GM21360 (cell line): ENCODE results near the gene PHLPP1.

Source experiments
- ATAC-seq: cut with Tn5 transposase; IDR thresholded peaks from one replicate; pipeline ENCODE4 v1.9.1; 2021; ENCODE audit warnings: mild to moderate bottlenecking, moderate library complexity; ENCODE audit not compliant: unreplicated experiment

PHLPP1 gene

DNA sequence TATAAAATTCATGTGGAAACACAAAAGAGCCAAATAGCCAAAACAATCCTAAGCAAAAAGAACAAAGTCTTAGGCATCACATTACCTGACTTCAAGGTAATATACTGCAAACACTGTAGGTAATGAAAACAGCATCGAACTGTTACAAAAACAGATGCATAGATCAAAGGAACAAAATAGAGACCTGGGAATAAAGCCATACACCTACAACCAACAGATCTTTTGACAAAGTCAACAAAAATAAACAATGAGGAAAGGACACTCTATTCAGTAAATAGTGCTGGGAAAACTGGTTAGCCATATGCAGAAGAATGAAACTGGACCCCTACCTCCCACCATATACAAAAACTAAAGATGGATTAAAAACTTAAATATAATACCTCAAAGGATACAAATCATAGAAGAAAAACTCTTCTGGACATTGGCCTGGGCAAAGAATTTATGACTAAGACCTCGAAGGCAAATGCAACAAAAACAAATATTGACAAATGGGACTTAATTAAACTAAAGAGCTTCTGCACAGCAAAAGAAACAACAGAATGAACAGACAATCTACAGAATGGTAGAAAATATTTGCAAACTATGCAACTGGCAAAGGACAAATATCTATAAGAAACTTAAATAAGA lies 218.0 kb downstream of the PHLPP1 start:
- ATAC-seq = no peak

- no peak for ATAC-seq
Observed at GRCh38 chr18:62935994-62936393, 220.7 kb downstream of the PHLPP1 start.

- no peak for ATAC-seq
Observed at GRCh38 chr18:62937065-62937464, 221.7 kb downstream of the PHLPP1 start.

DNA sequence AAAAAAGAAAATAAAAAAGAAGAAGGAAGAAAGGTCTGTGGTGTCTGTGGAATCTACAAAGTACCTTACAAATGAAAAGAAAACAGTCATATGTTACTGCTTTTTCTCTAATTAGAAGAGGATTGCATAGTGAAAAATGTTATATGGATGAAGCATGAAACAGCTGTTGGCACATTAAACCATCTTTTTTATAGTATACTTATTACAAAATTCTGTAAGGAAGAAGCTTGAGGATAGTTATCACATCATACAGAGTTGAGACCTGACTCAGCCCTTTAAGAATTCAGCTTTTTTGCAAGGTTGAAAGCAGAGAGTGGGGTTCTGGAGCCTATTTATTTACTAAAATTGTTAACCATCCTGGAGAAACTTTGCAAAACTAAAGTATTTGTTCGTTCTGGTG lies 222.7 kb downstream of the PHLPP1 start:
- ATAC-seq = no peak

- ATAC-seq = no peak
Observed at GRCh38 chr18:62938487-62938886, 223.1 kb downstream of the PHLPP1 start.

DNA sequence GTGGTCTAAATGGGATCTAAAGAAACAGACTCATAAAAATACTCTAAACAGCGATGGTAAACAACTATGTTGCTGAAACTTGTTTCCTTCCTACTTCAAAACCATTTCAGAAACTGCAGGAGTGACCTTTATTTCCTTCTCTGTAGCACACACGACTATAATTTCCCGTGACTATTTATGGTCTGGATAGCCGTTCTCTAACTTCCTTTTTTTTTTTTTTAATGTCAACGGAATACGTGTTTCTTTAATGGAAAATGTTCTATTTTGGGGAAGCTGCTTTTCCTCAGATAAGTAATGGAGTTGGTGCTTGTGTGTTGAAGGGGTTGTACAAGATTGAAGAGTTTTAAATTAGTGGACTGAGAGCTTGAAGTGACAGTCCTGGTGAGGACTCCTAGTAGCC lies 224.1 kb downstream of the PHLPP1 start:
- ATAC-seq = no peak

DNA sequence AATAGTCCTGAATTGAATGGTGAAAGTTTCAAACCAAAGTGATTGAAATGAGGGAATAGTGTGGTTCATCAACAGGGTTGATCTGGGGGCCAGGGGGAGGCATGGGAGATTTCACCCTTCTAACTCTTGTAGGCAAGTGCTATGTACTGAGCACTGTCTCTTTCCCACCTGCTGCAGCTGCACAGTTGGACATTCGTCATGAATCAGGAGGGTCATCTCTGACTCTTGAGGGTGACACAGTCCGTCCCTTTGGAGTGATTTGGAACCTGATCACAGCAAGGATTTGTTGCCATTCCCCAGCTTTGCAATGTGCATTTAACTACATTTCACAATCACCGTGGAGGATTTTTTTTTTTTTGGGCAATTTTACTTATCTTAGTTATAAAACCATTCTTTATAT lies 224.6 kb downstream of the PHLPP1 start:
- ATAC-seq = no peak

DNA sequence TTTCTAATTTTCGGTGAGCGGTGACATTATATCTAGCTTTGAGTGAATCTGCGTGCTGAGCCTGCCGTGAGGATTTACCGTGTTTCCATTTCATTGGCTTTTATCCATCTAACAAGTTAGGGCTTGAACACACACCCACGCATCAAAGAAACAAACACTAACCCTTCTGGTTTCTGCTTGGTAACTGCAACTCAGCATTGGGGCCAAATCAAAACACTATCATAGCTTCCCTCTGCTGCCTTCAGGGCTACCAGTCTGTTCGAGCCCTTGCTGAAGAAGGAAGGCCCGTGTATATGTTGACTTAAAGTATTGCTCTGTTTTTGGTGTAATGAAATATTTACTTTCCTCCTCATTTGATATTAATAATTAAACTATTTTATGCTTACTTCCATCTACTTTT lies 227.2 kb downstream of the PHLPP1 start:
- ATAC-seq = no peak

DNA sequence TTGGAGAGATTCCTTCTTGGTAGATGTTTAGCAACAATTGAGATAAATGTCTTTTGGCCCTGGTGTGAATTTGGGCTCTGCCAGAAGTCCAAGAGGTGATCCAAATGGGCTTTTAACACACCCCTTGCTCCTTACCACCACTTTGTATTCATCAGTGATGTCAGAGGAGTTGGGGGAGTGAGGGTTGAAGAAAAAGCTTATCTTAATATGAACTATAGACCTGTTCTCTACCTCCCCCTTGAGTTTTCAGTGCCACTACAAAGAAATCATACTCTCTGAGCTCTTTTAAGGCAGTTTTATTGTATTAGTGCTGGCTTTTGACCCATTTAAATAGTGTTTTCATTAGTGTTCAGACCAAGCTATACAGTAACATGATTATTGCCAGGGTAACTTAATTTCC lies 229.1 kb downstream of the PHLPP1 start:
- no peak for ATAC-seq

DNA sequence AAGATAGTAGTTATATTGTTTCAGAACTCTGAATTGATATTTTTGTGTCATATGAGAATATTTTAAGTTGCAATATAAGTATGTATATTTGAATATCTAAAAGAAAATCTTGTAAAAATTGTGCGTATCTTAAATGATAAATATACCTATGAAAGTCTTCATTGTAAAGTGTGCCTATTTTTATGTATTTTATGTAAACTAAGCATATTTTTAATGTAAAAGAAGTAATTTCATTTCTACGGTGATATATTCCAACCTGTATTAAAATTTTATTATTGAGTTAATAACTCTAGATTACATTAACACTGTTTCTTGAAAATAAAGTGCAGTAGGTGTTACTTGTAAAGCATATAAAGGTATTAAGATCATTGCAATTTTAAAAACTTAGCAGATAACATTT lies 233.4 kb downstream of the PHLPP1 start:
- no peak for ATAC-seq

DNA sequence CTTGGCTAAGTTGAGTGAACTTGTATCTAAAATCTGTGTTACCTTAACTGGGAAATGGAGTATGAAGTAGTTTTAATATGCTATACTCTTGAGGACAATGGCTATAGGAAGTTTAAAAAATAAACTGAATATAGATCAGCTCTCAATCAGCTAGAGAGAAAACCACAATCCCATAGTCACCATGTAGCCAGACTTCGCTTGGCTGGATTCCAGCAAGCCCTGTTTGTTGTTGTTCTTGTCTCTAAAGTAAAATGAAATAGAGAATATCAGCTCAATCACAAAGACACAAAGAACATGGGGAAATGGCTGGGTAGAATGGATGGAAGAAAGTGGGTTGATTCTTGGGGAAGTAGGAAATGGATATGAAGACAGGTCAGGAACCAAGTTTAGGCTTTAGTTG lies 234.9 kb downstream of the PHLPP1 start:
- ATAC-seq = no peak

DNA sequence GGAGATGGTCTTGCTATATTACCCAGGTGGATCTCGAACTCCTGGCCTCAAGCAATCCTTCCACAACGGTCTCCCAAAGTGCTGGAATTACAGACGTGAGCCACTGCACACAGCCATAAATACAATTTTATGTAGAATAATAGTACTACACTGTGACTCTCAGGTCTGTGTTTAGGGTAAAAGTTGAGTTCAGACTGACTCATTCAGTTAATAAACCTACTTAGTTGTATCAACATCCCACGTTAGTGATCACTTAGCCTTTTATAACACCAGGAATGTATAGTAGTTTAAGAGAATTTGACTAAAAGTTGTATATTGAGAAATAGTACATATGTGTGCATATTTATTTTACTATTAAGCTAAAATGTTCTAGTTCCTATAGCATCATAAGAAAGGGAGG lies 237.5 kb downstream of the PHLPP1 start:
- ATAC-seq = no peak

- ATAC-seq = no peak
Observed at GRCh38 chr18:62953663-62954062, 238.3 kb downstream of the PHLPP1 start.

- ATAC-seq = no peak
Observed at GRCh38 chr18:62954366-62954765, 239.0 kb downstream of the PHLPP1 start.

DNA sequence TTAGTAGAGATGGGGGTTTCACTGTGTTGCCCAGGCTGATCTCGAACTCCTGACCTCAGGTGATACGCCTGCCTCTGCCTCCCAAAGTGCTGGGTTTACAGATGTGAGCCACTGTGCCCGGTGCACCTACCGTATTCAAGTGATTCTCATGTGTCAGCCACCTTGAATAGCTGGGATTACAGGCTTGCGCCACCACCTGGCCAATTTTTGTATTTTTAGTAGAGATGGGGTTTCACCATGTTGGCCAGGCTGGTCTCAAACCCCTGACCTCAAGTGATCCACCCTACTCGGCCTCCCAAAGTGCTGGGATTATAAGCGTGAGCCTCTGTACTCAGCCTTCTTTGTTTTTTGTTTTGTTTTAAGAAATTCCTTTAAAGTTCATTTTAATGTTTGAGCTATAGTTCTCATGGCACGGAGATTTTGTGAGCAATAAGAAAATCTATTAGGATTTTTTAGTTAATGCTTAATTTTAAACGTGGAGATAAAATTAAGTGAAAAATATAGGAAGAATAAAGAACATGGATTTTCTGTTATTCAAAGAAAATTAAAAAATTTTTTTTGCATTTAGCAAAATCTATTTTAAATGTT lies 242.6 kb downstream of the PHLPP1 start:
- peak; percentile 46 for ATAC-seq

- ATAC-seq = no peak
Observed at GRCh38 chr18:62959481-62959880, 244.1 kb downstream of the PHLPP1 start.

DNA sequence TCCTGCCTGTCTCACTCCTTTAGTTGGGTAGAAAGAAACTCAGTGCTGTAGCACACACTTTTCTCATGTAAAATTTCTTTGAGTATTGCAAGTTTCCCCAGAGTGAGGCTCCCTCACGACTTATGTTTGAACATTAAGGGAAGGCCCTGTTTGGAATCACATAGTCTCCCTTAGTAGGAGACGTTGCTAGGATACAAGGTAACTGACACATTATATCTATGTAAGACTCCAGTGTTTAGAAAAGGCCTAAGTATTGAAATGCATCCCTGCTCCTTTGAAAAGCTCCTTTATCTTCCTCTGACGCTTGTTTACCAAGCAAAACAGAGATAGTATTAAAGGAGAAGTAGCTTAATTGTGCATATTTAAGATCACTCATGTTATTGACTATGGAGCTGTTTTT lies 248.2 kb downstream of the PHLPP1 start:
- no peak for ATAC-seq

DNA sequence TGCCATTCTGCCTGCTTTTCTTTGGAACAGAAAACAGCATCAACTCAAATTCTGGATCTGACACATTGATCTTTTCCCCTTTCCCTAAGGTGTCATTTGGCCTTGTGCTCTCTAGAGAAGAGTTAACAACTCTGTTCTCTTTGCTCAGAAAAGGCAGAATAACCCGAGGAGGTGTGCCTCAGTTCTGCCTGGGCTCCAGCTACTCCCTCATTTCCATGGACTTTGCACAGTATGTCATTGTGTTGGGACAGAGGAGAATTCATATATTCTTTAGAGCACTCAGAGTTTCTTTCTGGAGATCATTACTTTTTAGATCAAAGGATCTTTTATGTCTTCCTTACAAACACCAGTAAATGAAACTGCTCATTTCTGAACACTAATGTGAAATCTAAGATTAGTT lies 249.1 kb downstream of the PHLPP1 start:
- ATAC-seq = no peak

DNA sequence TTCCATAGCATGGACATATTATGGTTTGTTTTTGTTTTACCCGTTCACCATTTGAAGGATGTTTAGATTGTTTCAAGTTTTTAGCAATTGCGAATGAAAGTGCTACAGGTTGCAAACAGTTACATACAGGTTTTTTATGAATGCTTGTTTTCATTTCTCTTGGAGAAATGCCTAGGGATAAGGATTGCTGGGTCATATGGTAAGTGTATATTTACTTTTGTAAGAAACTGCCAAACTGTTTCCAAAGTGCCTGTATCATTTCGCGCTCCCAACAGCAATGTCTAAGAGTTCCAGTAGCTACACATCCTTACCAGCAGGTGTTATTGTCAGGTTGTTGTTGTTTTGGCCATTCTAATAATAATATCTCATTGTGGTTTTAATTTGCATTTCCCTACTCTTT lies 251.7 kb downstream of the PHLPP1 start:
- no peak for ATAC-seq

- no peak for ATAC-seq
Observed at GRCh38 chr18:62973689-62974088, 258.3 kb downstream of the PHLPP1 start.

DNA sequence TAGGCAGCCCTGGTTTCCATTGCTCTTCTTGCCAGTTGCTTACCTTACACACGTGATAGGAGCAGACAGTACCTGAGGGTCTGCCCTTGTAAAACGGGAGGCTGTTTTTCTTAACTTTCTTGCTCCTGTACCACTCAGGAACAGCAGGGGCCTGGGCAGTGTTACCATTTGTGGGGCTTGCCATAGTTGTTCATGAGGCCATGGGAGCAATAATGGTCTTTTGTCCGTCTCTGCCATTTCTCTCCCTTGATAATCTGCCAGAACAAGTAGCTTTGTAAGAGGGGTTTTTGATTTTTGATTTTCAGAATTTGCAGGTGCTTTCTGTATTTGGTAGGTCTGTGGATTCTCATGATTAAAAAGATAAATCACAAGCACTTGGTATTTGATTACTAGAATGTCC lies 259.0 kb downstream of the PHLPP1 start:
- no peak for ATAC-seq

DNA sequence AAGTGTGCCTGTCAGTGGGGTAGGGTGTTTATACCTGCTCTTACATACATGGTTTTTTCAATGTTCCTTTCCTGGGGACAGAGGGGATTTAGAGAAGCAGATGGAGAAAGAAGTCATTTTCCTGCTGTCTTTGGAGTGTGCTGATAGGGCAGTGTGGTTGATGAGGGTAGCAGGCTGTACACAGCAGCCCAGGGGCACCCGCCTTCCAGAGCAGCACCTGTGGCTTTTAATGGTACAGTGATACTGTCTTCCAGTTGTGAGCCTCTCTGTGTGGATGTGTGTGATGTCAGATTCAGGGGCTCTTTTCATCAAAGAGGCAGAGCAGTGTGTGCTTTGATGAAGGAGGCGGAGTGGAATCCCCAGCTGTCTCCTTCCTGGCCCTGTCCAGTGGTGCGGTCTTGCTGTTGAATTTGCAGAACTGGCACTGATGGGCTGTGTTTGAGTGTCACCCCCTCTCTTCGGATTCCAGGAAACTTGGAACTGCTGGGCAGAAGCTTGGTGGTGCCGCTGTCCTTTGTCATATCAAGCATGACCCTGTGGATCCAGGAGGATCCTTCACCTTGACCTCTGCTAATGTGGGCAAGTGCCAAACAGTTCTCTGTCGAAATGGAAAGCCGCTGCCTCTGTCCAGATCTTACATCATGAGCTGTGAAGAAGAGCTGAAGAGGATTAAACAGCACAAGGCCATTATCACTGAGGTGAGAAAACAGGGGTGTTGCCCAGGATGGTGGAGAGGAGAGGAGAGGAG lies 259.8 kb downstream of the PHLPP1 start:
- no peak for ATAC-seq
